ENCODE data around the gene PRKCE. TPM values are rescaled to one million over a fixed set of nuclear protein-coding genes. Genes with fewer than 3 reads are reported as not detected.

Gene PRKCE
- total RNA-seq = 10 to 100 TPM; 10.9 to 19.6 (median 14.9) TPM

DNA sequence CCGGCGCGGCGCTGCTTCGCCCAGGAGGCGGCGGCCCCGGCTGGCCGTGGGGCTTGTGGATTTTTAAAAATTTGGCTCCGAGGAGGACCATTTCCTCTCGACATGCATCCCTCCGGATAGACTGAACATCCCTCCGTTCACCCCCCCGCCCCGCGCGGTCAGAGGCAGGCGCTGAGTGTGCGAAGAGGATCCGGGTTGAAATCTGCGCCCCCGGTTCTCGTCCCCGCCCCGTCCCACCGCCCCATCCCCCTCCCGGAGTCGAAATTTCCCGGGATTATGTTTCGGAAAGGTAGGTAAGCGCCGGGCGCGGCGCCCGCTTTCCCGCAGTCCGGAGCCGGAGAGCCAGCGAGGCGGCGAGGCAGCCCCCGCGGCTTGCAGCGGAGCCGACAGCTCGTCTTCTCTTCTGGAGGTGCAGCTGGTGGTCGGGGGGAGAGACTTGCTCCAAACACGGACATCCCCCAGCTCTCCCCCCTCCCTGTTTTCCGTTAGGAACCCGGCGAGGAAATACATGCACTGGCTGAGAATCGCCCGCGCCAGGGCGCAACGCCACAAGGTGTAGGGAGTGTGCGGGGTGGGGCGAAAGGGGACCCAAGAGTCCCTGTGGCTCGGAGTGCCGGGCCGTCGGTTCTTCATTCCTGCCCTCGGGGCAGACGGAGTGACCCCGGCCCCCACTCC is at the start of gene PRKCE:
Gene PRKCE, plus strand, starts transcription at position 261 of the 675 bp plus-strand sequence.
- TF ChIP-seq, protein P1, sequence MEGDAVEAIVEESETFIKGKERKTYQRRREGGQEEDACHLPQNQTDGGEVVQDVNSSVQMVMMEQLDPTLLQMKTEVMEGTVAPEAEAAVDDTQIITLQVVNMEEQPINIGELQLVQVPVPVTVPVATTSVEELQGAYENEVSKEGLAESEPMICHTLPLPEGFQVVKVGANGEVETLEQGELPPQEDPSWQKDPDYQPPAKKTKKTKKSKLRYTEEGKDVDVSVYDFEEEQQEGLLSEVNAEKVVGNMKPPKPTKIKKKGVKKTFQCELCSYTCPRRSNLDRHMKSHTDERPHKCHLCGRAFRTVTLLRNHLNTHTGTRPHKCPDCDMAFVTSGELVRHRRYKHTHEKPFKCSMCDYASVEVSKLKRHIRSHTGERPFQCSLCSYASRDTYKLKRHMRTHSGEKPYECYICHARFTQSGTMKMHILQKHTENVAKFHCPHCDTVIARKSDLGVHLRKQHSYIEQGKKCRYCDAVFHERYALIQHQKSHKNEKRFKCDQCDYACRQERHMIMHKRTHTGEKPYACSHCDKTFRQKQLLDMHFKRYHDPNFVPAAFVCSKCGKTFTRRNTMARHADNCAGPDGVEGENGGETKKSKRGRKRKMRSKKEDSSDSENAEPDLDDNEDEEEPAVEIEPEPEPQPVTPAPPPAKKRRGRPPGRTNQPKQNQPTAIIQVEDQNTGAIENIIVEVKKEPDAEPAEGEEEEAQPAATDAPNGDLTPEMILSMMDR (IDR thresholded peaks at IDR 0.05; ENCODE audit: low read depth) = no peak

DNA sequence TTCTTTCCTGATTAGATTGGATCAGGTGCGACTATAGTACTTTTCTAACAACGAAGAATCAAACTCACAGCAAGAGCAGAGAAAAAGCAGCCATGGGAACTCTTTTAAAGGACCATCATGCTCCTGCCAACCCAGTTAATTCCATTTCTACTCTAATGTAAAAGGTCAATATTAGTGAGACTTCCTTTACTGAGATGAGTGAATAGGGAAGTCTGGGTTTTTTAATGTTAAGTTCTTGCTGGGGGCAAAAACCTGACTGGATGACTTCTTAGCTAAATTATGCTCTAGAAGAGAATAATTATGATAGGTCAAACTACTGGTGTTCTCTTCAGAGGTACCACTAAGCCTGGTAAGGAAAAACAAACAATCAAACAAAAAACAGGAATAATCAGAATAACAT is 48.9 kb upstream of the PRKCE start:
- TF ChIP-seq, protein P1 (IDR thresholded peaks at IDR 0.05; ENCODE audit: low read depth) = no peak

DNA sequence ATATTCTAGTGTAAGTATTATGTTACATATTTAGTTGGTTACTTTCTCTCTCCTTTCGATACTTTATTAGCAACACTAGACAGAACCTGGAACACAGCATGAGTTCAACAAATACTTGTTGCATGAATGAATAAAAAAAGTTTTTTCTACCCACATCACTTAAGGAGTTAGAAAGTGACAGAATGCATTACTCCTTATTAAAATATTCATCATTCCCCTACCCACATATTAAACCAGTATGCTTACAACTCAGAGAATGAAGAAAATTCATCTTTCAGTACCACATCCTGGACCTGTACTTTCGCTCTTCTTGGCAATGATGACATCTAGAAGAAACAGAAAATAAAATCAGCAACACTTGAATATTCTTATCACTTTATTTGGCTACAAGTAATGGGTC is 46.4 kb upstream of the PRKCE start:
- TF ChIP-seq, protein P1 (IDR thresholded peaks at IDR 0.05; ENCODE audit: low read depth) = no peak

DNA sequence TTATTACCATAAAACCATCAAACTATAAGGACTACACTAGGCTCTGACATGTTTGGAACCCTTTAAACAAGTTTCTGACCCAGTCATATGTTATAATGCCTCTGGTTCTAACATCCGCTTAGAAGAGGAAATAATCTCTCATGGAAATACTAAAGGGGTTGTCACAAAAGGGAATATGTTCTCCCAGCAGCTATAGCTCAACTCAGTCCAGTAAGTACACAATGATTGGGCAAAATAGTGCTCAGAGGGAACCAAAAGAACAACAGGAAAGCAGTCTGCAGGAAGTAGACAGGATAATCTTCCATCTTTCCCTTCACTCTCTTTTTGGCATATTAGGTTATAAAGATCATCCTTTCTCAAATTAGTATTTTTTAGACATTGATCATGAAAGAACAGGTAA is 44.7 kb upstream of the PRKCE start:
- TF ChIP-seq, protein P1 (IDR thresholded peaks at IDR 0.05; ENCODE audit: low read depth) = no peak

DNA sequence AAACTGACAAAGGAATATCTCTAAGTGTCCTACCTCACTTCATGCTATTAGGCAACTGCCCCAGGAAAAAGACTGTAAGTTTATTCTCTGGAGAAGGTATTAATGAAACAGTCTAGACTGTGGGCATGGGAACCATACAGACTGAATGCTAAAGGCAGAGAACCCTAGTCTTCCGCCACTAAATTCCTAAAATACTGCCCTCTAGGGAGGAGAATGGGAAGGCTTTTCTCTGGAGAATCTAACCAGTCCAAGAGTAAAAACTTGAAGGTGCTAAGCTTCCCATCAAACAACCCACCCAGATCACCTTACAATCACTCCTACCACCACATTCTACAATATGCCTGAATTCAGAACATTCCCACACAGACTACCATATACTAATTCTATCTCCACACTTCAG is 43.8 kb upstream of the PRKCE start:
- TF ChIP-seq, protein P1 (IDR thresholded peaks at IDR 0.05; ENCODE audit: low read depth) = no peak

DNA sequence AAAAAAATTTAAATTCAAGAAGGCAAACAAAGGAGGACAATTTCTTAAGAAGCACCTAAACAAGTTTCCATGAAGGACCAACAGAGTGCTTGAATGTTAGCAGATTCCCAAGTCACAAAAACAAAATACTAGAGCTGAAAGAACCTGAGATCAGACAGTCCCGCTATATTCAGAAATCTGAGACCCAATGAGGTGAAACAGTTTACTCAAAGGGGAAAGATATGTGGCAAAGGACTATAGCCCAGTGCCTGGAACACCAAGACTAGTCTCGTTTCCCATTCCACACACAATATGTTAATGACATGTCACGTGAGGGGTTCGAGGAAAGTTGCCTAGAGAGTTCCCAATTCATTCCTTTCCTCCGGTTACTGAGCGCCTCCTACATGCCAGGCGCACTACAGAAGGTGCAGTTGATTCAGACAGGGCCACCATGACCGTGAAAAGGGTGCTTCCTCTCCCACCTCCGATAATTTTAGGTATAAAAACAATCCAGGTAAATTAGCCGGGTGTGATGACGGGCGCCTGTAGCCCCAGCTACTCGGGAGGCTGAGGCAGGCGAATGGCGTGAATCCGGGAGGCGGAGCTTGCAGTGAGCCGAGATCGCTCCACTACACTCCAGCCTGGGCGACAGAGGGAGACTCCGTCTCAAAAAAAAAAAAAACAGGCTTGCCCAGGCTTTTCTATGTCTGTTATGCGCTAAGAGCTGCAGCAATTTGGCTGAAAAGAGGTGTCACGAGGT is 41.0 kb upstream of the PRKCE start:
- TF ChIP-seq, protein P1 (IDR thresholded peaks at IDR 0.05; ENCODE audit: low read depth) = no peak

DNA sequence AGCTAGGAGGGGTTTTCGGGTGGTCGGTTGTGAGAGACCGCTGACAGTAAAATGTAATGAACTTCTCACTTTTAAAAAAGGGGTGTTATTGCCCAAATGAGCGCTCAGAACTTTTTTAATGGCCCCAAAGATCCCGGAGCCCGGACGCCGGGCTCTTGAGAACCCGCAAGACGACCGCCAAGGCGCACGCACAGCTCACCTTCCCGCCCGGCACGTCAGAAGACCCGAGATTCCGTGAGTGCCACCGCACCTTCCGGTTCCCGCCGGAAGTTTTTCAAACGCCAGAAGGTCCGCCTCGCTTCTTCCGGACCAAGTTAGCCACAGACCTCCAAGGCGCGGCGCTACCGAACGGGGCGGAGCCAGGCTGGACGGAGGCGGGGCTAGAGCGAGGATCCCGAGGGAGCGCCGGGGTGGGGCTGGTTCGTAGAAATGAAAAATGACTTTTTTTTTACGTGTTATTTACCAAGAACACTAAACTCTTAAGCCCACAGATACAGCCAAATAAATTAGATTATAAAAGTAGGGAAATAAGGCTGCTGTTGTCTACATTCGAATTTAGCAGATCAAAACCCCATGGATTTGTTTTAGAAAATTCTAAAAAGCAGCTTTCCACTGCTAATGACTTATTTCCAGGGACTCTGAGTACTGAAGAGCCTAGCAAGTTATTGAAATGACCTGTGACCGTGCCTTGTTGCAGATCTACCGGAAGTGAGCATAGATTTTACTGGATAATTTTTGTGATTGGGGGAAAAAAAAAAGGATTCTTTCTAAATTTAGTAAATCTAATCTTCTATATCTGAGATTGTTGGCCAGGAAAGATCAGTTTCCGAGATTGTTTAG is 40.2 kb upstream of the PRKCE start, which contains the start of gene SRBD1:
Gene SRBD1, minus strand, starts transcription at position 248 of the 840 bp plus-strand sequence. CDS start 5,826 bp downstream, outside the sequence.
- TF ChIP-seq, protein P1 (IDR thresholded peaks at IDR 0.05; ENCODE audit: low read depth) = no peak
